HG02938 (cell line): ENCODE measurements around the gene NLGN4Y.
"Not testable (repeated sequence)": the region's sequence is repeated elsewhere in the genome, so short reads cannot be mapped to it uniquely, and the experiment has no call there.

Experiments used
- ATAC-seq: cut with Tn5 transposase; IDR thresholded peaks from one replicate; pipeline ENCODE4 v1.9.1; 2021; ENCODE audit warnings: mild to moderate bottlenecking, moderate library complexity; ENCODE audit not compliant: unreplicated experiment

Gene NLGN4Y

GRCh38 chrY:14834103-14835060 is 310.1 kb downstream of the NLGN4Y start:
- peak; percentile 60 for ATAC-seq

- ATAC-seq: no peak
Observed at GRCh38 chrY:14837466-14837865, 313.1 kb downstream of the NLGN4Y start.

GRCh38 chrY:14850734-14851133 is 326.4 kb downstream of the NLGN4Y start:
- ATAC-seq: no peak

- ATAC-seq: no peak
Observed at GRCh38 chrY:14860448-14860847, 336.1 kb downstream of the NLGN4Y start.

GRCh38 chrY:14861033-14861432 is 336.7 kb downstream of the NLGN4Y start:
- ATAC-seq: not testable (repeated sequence)

GRCh38 chrY:14871971-14872370 is 347.6 kb downstream of the NLGN4Y start:
- no peak for ATAC-seq
